Tibial nerve (tissue), 4 donors: Measurements from ENCODE around the gene NCOA7.
A peak's percentile ranks its signal among the peaks of the same experiment; 100 is the strongest.

Experiments used
- CTCF ChIP-seq, 5 experiments: fragments of 200-600 bp in 3 of 5; fragments of 450-650 bp in 2 of 5; sonication (generic) in 3 of 5; IDR thresholded peaks; one replicate each; pipeline ENCODE4 v1.5.1; 2016 to 2019; ENCODE audit warnings: antibody characterized with exemption in 5 of 5, mild to moderate bottlenecking in 3 of 5, moderate library complexity in 2 of 5
- EP300 ChIP-seq, 2 donors: sonication (generic); formaldehyde crosslinking; IDR thresholded peaks; one replicate each; pipeline ENCODE4 v1.6.1; 2017; ENCODE audit warnings: antibody characterized with exemption in 2 of 2, mild to moderate bottlenecking in 1 of 2
- POLR2A ChIP-seq, 2 donors: fragments of 450-650 bp; IDR thresholded peaks; one replicate each; pipeline ENCODE4 v1.6.1; 2017; ENCODE audit warnings: antibody characterized with exemption in 2 of 2, mild to moderate bottlenecking in 2 of 2, moderate library complexity in 2 of 2

- TF ChIP-seq CTCF (IDR thresholded peaks at IDR 0.05) (no peak), POLR2A (IDR thresholded peaks at IDR 0.05) (no peak), EP300 (IDR thresholded peaks at IDR 0.05) (peak in 1 of 2 donors; percentile 84)
Measured at GRCh38 chr6:125944434-125944816, 153.7 kb downstream of the NCOA7 start.
